Measurements from ENCODE around the gene DGAT2.

DGAT2 gene

GRCh38 chr11:75831915-75832502 is 63.4 kb downstream of the DGAT2 start:
- DNase-seq = no peak

- DNase-seq = no peak
These were observed 66.2 kb downstream of the DGAT2 start for GRCh38 chr11:75834728-75835127.

- no peak for DNase-seq
These were observed 67.8 kb downstream of the DGAT2 start for GRCh38 chr11:75836417-75836816.

- no peak for DNase-seq
These were observed 71.3 kb downstream of the DGAT2 start for GRCh38 chr11:75839851-75840250.

- no peak for DNase-seq
These were observed 71.9 kb downstream of the DGAT2 start for GRCh38 chr11:75840522-75840921.

GRCh38 chr11:75841739-75842138 is 73.2 kb downstream of the DGAT2 start:
- no peak for DNase-seq

GRCh38 chr11:75845324-75845723 is 76.7 kb downstream of the DGAT2 start:
- no peak for DNase-seq

GRCh38 chr11:75849894-75850293 is 81.3 kb downstream of the DGAT2 start:
- no peak for DNase-seq

- DNase-seq = no peak
These were observed 82.2 kb downstream of the DGAT2 start for GRCh38 chr11:75850787-75851186.
